ENCODE results near the gene ERC2. TPM values are rescaled to one million over a fixed set of nuclear protein-coding genes. Genes with fewer than 3 reads are reported as not detected.

The ERC2 gene
- total RNA-seq, 1 experiment from 2014 or later: 0.77 TPM

DNA sequence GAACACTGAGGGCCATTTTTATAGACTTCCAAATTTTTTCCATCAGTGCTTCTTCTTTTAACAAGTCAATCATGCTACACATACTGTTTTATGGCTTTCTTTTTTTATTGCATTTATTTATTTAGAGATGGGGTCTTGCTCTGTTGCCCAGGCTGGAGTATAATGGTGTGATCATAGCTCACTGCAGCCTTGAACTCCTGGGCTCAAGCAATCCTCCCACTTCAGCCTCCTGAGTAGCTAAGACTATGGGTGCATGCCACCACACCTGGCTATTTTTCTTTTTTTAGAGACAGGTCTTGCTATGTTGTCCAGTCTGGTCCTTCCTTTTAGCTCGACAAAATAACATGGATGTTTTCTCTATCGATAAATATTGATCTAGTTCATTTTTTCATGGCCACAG, 555.4 kb downstream of the ERC2 start:
- POLR2A ChIA-PET (ENCODE audit: unreplicated experiment): no interaction called here
- no peaks in the 10 kb centered on the region for H3F3A ChIP-seq (ENCODE audit: low read length, unreplicated experiment)

DNA sequence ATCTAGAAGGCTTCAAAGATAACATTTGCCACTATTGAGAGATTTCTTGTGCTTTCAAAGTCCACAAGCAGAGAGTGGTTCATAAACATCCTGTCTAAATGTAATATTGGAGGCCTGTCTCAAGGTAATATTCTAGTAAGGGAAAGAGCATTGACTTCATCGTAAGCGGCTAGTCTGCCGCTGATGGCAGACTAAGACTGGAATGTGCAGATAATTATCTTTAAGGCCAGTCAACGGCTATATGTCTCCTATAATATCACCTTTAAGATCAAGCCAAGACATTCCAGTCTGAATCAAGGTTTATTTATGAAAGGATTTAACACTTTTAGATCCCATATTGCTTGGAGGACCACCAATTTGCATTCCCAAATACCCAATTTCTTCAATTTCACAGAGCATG, 557.0 kb downstream of the ERC2 start:
- no TSS peak for BruUV-seq (replicated peaks)
- H3F3A ChIP-seq (ENCODE audit: low read length, unreplicated experiment): no peaks in the 10 kb centered on the region
- CTCF ChIA-PET: no interaction called here

More for the DNA sequence above, 555.4 kb downstream of the ERC2 start:
- intact Hi-C loops (cut with micrococcal nuclease): no loop called here
- Histone ChIP-seq H3K27ac (ENCODE audit: low read length) (no peak overlapping the region), H3K36me3 (ENCODE audit: low read depth, low read length) (no peaks in the 10 kb centered on the region), H3K79me2 (ENCODE audit: low read length) (no peaks in the 10 kb centered on the region), H4K20me1 (ENCODE audit: low read length) (no peaks in the 10 kb centered on the region), H3K27me3 (ENCODE audit: low read length) (no peaks in the 10 kb centered on the region), H3K4me3 (ENCODE audit: low read length) (no peak overlapping the region), H3K9ac (ENCODE audit: low read length) (no peak overlapping the region), H3K4me1 (ENCODE audit: insufficient read depth, low read length) (no peaks in the 10 kb centered on the region), H3K9me3 (ENCODE audit: low read length) (no peaks in the 10 kb centered on the region; the same call in 1 of the 2 replicates), H2AFZ (ENCODE audit: low read length) (no peak overlapping the region), H3K4me2 (ENCODE audit: low read length) (no peak overlapping the region), H3K9me2 (replicated peaks; ENCODE audit: low read length) (no peaks in the 10 kb centered on the region)
- no TSS peak for BruUV-seq (replicated peaks)
- CTCF ChIA-PET: no interaction called here
- no peak for ATAC-seq
- DNase-seq: no peak
- TF ChIP-seq EZH2phosphoT487 (IDR thresholded peaks at IDR 0.05; ENCODE audit: borderline replicate concordance, low read length): no peak
- no peak for TF ChIP-seq CTCF (conservative IDR thresholded peaks at IDR 0.05; ENCODE audit: low read depth, low read length)

GRCh38 chr3:55910543-55910942, 557.7 kb downstream of the ERC2 start:
- BruUV-seq (replicated peaks): no TSS peak
- Histone ChIP-seq H3K4me2 (ENCODE audit: low read length) (no peak overlapping the region), H3K36me3 (ENCODE audit: low read depth, low read length) (no peaks in the 10 kb centered on the region), H3K9me2 (replicated peaks; ENCODE audit: low read length) (no peaks in the 10 kb centered on the region), H3K27me3 (ENCODE audit: low read length) (no peaks in the 10 kb centered on the region), H3K27ac (ENCODE audit: low read length) (no peak overlapping the region), H3F3A (ENCODE audit: low read length, unreplicated experiment) (no peaks in the 10 kb centered on the region), H3K4me1 (ENCODE audit: insufficient read depth, low read length) (no peaks in the 10 kb centered on the region), H3K9me3 (ENCODE audit: low read length) (no peaks in the 10 kb centered on the region), H3K4me3 (ENCODE audit: low read length) (no peak overlapping the region), H3K9ac (ENCODE audit: low read length) (no peak overlapping the region), H4K20me1 (ENCODE audit: low read length) (no peaks in the 10 kb centered on the region), H3K79me2 (ENCODE audit: low read length) (no peaks in the 10 kb centered on the region), H2AFZ (ENCODE audit: low read length) (no peak overlapping the region)
- ChIA-PET CTCF (no interaction called here), POLR2A (ENCODE audit: unreplicated experiment) (no interaction called here)
- intact Hi-C loops (cut with micrococcal nuclease): no loop called here
- TF ChIP-seq EZH2phosphoT487 (IDR thresholded peaks at IDR 0.05; ENCODE audit: borderline replicate concordance, low read length) (no peak), EZH2 (IDR thresholded peaks at IDR 0.05; ENCODE audit: low read length, unreplicated experiment) (no peak), CTCF (conservative IDR thresholded peaks at IDR 0.05; ENCODE audit: low read depth, low read length) (no peak)
- DNase-seq (peak; percentile 19), ATAC-seq (no peak)

More for the DNA sequence above, 557.0 kb downstream of the ERC2 start:
- H3K27me3 ChIP-seq (ENCODE audit: low read length): no peaks in the 10 kb centered on the region
- H3K9me2 ChIP-seq (replicated peaks; ENCODE audit: low read length): no peaks in the 10 kb centered on the region
- DNase-seq (no peak), ATAC-seq (no peak)
- no peak overlapping the region for H3K9ac ChIP-seq (ENCODE audit: low read length)
- no peak overlapping the region for H3K27ac ChIP-seq (ENCODE audit: low read length)
- H3K9me3 ChIP-seq (ENCODE audit: low read length): no peaks in the 10 kb centered on the region
- no peaks in the 10 kb centered on the region for H3K79me2 ChIP-seq (ENCODE audit: low read length)
- H3K36me3 ChIP-seq (ENCODE audit: low read depth, low read length): no peaks in the 10 kb centered on the region
- H3K4me3 ChIP-seq (ENCODE audit: low read length): no peak overlapping the region
- no peaks in the 10 kb centered on the region for H4K20me1 ChIP-seq (ENCODE audit: low read length)
- intact Hi-C loops (cut with micrococcal nuclease): no loop called here
- no peak overlapping the region for H3K4me2 ChIP-seq (ENCODE audit: low read length)
- H2AFZ ChIP-seq (ENCODE audit: low read length): no peak overlapping the region
- TF ChIP-seq EZH2phosphoT487 (IDR thresholded peaks at IDR 0.05; ENCODE audit: borderline replicate concordance, low read length) (no peak), CTCF (conservative IDR thresholded peaks at IDR 0.05; ENCODE audit: low read depth, low read length) (no peak), EZH2 (IDR thresholded peaks at IDR 0.05; ENCODE audit: low read length, unreplicated experiment) (no peak)
- POLR2A ChIA-PET (ENCODE audit: unreplicated experiment): no interaction called here
- no peaks in the 10 kb centered on the region for H3K4me1 ChIP-seq (ENCODE audit: insufficient read depth, low read length)

Data from PC-3 (cell line).